Middle frontal gyrus (tissue), 1 donor: ENCODE data around the gene TSSK2.
"Not testable (repeated sequence)": the region's sequence is repeated elsewhere in the genome, so short reads cannot be mapped to it uniquely, and the experiment has no call there.

Source experiments
- DNase-seq: peaks from one replicate; pipeline ENCODE4 v3.0.0-alpha.2; 2015; ENCODE audit warnings: low spot score; ENCODE audit errors: extremely low spot score

TSSK2 gene

DNA sequence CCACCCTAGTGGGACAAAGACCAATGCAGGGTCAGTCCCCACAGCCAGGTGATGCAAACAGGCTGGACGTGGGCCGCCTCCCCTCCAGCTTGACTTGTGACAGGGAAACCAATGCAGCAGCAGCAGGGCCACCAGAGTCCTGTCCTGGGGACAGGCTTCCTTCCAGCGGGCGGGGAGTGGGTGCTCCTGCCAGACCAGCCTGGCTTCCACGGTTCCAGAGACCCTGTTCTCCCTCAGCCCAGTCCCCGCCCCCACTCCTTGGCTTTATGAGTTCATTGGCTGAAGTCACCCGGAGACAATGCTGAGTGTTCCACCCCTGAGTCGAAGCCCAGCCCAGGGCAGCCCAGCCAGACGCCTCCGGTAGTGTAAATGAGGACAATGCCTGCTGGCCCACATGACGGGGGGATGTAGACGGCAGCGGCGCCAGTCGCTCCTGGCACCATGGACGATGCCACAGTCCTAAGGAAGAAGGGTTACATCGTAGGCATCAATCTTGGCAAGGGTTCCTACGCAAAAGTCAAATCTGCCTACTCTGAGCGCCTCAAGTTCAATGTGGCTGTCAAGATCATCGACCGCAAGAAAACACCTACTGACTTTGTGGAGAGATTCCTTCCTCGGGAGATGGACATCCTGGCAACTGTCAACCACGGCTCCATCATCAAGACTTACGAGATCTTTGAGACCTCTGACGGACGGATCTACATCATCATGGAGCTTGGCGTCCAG lies at the start of gene TSSK2:
Gene TSSK2, plus strand, starts transcription at position 350 of the 726 bp plus-strand sequence. Its CDS starts 92 bp downstream, at position 442.
- no peak for DNase-seq

DNA sequence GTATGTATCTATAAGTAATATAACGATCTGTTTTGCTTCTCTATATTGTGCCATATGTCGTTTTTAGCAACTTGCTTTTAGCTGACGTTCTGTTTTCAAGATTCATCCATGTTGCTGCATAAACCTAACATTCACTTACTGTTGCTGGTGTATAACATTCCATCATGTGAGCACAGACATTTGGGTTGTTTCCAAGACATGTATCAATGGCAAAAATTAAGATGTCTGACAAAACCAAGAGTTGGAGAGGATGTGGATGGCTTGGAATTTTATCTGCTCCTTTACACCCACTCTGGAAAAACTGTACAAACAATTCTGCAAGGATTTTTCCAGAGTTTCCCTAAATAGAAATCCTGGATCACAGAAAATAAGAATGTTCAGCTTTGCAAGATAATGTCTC lies 49.8 kb upstream of the TSSK2 start:
- no peak for DNase-seq

DNA sequence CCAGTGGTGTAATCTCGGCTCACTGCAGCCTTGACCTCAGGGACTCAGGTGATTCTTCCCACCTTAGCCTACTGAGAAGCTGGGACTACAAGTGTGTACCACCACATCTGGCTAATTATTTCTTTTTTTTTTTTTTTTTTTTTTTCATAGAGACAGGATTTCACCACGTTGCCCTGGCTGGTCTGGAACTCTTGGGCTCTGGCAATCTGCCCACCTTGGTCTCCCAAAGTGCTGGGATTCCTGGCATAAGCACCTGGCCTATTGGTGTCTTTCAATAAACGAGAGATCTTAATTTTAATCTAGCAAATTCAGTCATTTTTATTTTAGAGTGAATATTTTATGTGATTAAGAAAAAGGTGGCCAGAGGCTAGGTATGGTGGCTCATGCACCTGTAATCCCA lies 49.0 kb upstream of the TSSK2 start:
- no peak for DNase-seq

DNA sequence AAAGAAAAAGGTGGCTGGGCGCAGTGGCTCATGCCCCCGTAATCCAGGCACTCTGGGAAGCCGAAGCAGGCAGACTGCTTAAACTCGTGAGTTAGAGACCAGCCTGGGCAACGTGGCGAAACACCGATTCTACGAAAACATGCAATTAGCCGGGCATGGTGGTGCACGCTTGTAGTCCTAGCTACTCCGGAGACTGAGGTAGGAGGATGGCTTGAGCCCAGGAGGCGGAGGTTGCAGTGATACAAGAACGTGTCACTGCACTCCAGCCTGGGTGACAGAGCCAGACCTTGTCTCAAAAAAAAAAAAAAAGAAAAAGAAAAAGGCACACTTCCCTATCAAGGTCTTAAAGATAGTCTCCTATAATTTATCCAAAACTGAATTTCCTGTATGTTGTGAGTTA lies 48.3 kb upstream of the TSSK2 start:
- DNase-seq: no peak

DNA sequence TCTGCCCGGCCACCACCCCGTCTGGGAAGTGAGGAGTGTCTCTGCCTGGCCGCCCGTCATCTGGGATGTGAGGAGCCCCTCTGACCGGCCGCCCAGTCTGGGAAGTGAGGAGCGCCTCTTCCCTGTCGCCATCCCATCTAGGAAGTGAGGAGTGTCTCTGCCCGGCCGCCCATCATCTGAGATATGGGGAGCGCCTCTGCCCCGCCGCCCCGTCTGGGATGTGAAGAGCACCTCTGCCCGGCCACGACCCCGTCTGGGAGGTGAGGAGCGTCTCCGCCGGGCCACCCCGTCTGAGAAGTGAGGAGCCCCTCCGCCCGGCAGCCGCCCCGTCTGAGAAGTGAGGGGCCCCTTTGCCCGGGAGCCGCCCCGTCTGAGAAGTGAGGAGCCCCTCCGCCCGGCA lies 47.0 kb upstream of the TSSK2 start:
- DNase-seq: not testable (repeated sequence)

DNA sequence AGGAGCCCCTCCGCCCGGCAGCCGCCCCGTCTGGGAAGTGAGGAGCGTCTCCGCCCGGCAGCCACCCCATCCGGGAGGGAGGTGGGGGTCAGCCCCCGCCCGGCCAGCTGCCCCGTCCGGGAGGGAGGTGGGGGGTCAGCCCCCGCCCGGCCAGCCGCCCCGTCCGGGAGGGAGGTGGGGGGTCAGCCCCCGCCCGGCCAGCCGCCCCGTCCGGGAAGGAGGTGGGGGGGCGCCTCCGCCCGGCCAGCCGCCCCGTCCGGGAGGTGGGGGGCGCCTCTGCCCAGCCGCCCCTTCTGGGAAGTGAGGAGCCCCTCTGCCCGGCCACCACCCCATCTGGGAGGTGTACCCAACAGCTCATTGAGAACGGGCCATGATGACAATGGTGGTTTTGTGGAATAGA lies 46.5 kb upstream of the TSSK2 start:
- not testable (repeated sequence) for DNase-seq

DNA sequence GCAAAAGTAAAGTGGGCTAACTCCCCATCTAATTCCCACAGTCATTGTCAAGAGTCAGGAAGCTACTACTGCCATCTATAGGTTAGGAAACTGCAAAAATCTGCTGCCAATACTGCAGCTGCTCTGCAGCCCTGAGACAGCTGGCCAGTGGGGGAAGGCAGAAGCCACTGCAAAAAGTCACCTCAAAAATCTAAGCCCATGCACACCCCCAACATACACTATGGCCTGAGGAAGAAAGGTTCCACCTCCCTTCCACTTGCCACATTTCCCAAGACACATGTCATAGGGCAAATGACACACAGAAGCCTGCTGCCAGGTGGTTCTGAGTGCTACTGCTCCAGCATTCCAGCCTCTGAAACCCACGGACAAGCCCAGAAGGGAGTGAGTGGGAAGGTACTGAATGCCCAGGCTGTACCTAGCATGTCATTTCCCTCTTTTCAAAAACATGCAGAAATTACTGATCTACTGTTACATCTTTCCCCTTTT lies 45.8 kb upstream of the TSSK2 start:
- no peak for DNase-seq

DNA sequence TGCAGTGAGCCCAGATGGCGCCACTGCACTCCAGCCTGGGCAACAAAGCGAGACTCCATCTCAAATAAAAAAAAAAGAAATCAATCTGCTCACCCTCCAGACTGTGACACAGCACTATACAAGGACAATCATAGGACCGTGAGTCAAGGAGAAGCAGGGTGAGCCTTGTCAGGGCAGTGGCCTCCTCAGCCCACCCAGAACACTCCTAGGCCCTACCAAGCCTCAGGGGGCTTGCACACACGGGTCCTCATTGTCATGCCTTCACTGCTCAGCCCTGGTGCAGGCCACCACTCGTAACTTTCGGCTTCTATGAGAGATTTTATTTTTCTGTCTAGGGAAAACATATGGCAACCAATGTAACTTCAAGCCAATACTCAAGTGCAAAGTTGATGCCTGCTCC lies 44.7 kb upstream of the TSSK2 start:
- no peak for DNase-seq

DNA sequence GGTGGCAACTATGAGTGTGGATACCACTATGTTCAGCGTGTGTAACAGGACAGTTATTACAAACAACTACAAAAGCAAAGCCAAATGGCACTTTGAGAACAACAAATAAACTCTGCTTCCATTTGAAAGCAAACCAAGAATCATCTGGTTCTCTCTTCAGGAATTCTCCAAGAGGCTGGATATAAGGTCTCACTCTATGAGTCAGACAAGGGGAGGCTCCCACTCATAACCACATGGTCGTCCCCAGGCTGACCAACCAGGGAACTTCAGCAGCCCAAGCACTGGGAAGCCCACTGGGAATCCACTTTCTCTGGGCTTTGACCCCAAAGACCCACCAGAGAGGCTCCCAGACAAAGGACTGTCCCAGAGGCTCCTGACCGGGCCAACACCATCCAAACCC lies 44.2 kb upstream of the TSSK2 start:
- no peak for DNase-seq

DNA sequence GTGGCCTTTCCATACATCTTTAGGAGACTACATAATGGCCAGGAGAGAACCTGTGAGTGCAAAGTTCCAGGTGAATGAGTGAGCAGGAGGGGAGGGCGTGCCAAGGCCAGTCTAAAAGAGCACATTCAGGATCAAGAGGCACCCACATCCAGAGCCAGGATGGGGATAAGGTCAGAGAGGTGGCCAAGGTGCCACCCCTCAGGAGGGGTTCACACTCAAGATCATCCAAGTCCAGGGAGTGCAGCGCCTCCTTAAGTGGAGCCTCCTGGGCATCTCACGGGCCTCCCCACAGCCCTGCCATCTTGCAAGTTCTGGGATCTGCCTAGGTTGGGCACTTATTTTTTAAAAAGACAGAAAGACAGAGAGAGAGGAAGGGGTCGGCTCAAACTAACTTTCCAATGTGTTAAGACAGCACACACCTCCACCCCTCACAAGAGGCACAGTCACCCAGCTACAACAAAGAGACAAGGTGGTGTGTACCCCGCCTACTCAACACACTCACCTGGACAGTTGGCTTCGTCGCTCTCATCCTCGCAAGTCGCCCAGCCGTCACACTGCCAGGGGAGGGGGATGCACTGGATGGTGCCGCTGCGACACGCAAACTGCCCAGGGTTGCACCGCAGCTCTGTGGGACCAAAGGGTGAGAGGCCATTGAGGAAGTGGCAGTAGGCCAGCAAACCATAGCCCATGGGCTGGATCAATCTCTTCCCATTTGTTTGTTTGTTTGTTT lies 42.1 kb upstream of the TSSK2 start:
- no peak for DNase-seq

DNA sequence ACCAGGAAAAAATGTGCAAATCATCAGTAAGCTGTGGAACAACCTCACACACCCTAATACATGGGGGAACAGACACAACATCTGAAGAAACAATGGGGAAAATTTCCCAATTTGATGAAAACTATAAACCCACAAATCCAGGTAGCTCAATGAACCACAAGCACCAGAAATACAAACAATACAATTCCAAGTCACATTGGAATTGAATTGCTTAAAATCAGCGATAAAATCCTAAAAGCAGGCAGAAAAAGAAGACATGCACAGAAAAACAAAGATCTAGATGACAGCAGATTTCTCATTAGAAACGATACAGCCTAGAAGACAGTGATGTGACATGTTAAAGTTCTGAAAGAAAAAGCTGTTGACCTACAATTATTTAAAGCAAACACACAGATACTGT lies 40.9 kb upstream of the TSSK2 start:
- no peak for DNase-seq

DNA sequence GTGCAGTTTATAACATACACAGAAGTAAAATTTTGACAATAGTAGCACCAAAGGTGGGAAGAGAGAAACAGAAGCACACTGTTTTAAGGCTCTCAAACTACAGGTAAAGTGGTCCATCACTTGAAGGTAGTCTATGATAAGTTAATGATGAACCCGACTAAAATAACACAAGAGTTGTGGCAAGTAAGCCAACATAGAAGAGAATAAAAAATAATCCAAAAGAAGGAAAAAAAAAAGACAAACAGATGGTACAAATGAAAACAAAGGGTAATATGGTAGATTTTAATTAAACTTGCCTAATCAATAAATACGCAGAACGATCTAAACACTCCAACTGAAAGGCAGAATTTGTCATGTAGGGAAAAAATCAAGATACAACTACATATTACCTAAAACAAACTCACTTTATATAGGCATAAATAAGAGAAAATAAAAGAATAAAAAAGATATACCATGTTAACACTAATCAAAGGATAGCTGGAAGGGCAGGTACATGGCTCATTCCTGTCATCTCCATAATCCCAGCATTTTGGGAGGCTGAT lies 40.5 kb upstream of the TSSK2 start:
- no peak for DNase-seq

DNA sequence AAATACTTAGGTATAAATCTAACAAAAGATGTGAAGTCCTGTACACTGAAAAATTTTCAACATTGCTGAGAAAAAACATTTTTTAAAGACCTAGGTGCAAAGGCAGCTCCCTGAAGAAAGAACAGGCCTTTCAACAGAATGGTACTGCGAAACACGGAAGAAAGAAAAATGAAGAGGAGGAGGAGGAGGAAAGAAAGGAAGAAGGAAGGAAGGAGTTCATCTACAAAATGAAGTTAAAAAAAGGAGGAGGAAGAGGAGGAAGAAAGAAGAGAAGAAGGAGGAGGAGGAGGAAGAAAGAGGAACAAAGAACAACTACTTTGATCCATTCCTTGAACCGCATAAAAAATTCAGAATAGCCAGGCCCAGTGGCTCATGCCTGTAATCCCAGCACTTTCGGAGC lies 38.4 kb upstream of the TSSK2 start:
- no peak for DNase-seq

DNA sequence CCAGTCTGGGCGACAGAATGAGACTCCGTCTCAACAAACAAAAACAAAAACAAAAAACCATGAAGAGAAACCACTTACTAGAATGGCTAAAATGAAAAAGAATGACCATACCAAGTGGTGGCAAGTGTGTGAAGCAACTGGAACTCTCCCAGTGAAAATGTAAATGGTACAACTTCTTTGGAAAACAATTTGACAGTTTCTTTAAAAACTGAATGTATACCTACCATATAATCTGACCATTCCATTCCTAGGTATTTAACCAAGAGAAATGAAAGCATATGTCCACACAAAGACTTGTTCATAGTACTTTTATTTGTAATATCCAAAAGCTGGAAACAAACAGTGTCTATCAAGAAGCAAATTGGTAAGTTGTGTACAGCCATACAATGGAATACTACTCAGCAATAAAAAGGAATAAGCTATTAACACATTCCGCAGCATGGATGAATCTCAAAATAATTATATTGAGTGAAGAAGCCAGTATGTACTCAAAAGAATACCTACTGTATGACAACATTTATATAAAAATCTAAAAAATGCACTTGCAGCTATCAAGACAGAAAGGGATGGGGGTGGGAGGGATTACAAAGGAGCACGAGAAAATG lies 36.6 kb upstream of the TSSK2 start:
- no peak for DNase-seq

DNA sequence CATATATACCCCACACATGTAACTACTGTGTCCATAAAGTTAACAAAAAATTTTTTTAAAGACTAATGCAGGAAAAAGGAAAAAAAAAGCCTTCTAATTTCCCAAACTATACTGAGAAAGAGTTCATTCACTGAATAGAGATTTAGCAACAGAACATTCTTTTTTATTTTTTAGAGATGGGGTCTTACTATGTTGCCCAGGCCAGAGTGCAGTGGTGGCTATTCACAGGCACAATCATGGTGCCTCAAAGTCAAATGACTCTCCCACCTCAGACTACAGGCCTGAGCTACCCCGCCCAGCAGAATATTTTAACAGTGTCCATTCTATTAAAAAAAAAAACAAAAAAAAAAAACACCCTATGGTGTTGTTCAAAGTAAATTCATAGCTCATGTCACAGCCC lies 34.6 kb upstream of the TSSK2 start:
- DNase-seq: no peak

DNA sequence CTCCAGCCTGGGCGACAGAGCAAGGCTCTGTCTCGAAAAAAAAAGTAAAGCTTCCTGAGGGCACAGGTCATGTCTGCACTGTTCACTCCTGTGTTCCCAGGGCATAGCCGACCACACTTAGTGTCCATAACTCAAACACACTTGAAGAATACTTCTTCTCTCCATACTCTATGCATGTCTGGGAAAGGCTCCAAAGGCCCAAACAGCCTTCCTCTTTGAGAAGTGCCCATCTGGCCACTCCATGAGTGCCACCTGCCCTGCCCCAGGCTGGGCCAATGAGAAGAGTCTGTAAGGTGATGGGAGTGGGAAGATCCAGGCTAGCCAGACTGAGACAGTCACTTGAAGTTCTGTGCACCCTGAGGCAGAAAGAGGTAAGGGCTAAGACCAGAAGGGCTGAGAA lies 33.6 kb upstream of the TSSK2 start:
- no peak for DNase-seq

DNA sequence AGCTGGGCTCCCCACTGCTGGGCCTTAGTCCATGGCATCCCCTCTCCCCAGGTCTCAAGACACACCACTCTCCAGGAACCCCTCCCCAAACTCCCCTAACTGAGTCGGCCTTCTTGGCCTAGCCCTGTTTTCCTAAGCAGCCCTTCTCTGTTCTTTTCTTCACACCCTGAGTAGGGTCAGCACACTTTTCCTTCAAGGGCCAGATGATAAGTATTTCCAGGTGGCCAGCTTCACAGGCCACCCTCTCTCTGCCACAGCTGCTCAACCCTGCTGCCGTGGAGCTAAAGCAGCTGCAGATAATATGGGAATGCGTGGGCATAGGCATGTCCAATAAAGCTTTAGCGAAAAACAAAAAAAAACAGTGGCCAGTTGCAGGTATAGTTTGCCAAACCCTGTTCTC lies 33.0 kb upstream of the TSSK2 start:
- no peak for DNase-seq

DNA sequence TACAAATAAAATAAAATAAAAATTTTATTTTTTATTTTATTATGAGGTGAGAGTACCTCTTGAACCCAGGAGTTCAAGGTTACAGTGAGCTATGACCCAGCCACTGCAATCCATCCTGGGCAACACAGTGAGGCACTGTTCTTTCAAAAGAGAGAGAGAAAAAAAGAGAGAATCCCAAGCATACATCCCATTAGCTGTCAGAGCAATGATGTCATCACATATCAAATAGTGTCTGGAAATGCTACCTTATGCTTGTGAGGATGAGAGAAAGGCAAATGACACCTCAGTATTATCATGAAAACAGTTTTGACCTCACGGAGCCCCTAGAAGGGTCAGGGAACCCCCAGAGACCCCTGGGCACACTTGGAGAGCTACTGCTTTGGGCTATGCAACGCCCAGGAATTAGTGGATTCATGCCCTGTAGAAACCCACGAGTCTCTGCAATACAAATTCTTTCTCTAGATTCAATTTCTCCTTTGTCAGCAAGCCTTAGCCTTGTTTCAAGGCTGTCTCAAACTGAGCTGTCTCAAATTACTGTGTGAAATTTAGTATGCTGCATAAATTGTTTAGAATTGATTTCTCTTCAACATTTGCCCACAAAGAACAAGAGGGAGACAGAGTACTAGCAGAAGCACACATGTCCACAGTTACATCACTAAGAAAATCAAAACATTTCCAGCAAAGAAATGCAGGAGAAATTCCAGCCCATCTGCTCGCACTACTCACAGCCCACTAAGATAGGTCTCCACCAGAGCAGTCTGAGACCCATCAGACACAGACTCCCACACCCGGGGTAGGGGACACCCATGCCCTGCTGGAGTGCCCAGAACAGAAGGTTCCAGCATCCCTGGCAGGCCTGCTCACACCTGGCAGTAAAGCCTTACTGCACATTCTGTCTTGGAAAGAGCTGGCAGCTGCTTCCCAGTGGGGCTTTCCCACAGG lies 27.0 kb upstream of the TSSK2 start:
- no peak for DNase-seq

DNA sequence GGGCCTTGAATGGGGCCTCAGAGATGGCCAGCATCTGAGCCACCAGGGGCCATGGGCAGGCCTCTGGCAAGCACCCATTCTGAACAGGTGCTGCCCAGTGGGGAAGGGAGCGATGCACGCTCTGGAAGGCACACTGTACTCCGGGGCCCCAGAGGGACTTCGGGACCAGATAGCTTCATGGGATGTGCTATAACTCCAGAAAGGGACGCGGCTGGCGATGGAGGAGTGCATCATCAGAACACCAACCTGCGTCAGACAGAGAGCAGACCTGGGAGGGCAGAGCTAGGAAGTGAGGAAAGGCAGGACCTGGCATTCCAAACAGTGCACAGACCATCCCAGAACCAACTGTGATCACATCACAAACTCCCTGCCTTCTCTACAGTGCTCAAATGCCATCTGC lies 25.7 kb upstream of the TSSK2 start:
- no peak for DNase-seq

DNA sequence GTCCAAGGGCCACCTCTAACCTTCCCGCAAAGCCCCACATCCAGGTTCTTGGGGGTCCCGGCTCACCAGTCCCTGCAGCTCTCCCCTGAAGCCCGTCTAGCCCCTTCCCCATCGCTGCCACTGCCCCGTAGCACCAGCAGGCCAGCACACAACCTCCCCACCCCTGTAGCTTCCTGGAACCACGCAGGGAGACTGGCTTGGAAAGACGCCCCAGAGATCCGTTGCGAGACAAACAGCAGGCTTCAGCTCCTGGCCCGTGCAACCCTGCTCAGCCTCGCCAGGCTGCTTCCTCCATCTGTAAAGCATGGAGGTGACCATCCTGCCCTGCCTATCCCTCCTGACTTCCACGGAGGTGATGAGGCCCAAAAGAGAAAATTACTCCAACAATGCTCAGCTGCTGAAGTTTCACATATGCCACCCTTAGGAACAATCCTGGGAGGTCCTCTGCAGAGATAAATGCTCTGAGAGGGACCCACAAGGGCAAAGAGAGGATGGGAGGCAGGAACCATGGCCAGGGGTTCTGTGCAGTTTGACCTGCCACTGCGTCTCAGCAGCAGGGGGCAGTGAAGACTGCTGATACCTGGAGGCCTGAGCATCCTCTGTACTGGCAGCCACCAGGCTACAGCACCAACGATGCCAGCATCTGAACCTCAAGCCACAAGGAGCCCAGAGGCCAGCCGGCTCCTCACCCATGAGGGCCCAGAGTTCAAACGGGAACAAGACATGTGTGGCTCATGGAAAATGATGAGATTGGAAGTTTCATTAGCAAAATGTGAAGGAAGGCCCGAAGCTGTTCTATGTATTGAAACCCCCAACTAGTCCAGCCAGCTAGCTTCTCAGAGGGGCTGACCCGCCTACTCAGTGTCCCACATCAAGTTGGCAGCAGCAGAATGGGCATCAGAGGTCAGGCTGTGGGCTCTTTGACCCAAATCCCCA lies 25.0 kb upstream of the TSSK2 start:
- no peak for DNase-seq
